Spinal cord (tissue), 10 donors: ENCODE measurements around the gene CDH13. TPM values are rescaled to one million over a fixed set of nuclear protein-coding genes. Genes with fewer than 3 reads are reported as not detected.

Experiments used
- DNase-seq, 6 donors: peaks; one replicate each; pipeline versions ENCODE4 v3.0.0 to v3.0.0-alpha.2; 2013 to 2015; ENCODE audit warnings: low spot score in 6 of 6, low read depth in 4 of 6
- H3K27ac ChIP-seq: one replicate; pipeline ENCODE4 v1.5.1; 2013; ENCODE audit warnings: low read depth, low read length, control low read depth
- H3K27me3 ChIP-seq: one replicate; pipeline ENCODE4 v1.6.1; 2013; ENCODE audit warnings: low read length; ENCODE audit not compliant: control insufficient read depth, insufficient read depth
- H3K36me3 ChIP-seq: one replicate; pipeline ENCODE4 v1.6.1; 2013; ENCODE audit warnings: low read length; ENCODE audit not compliant: control insufficient read depth, insufficient read depth
- H3K4me1 ChIP-seq: one replicate; pipeline ENCODE4 v1.6.1; 2013; ENCODE audit warnings: low read length; ENCODE audit not compliant: control insufficient read depth, insufficient read depth
- H3K4me3 ChIP-seq: one replicate; pipeline ENCODE4 v1.5.1; 2013; ENCODE audit warnings: low read depth, low read length, control low read depth
- H3K9me3 ChIP-seq: one replicate; pipeline ENCODE4 v1.6.1; 2013; ENCODE audit warnings: low read length; ENCODE audit not compliant: control insufficient read depth, insufficient read depth
- WGBS: methylation state at CpG from one replicate; pipeline ENCODE4 v1.1.5; 2013; ENCODE audit warnings: missing lambda C conversion rate; ENCODE audit not compliant: insufficient coverage; 5-methylcytosine and 5-hydroxymethylcytosine counted together
- polyA plus RNA-seq, 2 donors: library from polyadenylated mRNA; unstranded; fragments of 120-200 nt; gene quantifications; one replicate each; pipeline ENCODE4 v1.2.1, GENCODE V29; 2013; ENCODE audit not compliant: insufficient read length in 2 of 2
- total RNA-seq, 2 donors: library from RNA; depleted of rRNA in 1 of 2; stranded (reverse); fragments of 120-200 nt in 1 of 2; fragments of >200 nt in 1 of 2; gene quantifications; one replicate each; pipeline versions ENCODE4 v1.2.3 to v1.2.4, GENCODE V29; 2013 to 2014
- donor health status: healthy.

CDH13 gene
- total and polyA plus RNA-seq, 4 donors: 34.5 to 82.3 (median 76.4) TPM

DNA sequence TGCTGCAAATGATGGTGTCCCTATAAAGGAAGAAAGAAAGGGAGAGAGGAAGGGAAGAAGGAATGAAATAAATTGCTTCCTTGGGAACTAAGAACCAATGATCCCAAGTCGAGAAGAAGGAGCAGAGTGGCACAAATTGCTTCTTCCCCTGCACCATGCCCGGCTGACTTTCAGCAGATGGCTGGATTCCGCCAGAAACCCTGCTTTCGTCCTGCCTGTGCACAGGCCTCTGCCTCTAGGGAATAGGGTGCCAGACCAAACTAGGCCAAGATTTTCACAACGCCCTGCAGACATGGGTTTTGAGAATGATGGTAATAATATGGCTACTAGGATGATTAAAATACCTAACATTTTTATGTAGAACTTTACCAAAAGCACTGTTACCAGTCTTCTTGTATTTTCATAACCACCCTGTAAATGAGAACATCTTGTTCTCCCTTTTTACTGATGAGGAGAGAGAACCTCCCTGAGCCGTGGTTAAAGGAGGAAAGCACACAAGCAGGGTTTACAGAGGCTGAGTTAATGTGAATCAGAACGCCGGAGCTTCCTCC is 1058.9 kb downstream of the CDH13 start:
- Histone ChIP-seq H3K27me3 (no peaks in the 10 kb centered on the region), H3K36me3 (no peaks in the 10 kb centered on the region), H3K27ac (no peak overlapping the region), H3K4me1 (peaks cover 8% of the 10 kb centered on the region), H3K4me3 (no peak overlapping the region), H3K9me3 (no peaks in the 10 kb centered on the region)
- DNase-seq: no peak
- WGBS: 82% methylated on average over 5 of the region's 8 CpGs

GRCh38 chr16:83686726-83687125 is 1060.0 kb downstream of the CDH13 start:
- whole genome bisulfite sequencing: no CpG with 5 or more reads among the region's 3 CpGs

GRCh38 chr16:83689385-83689831 is 1062.6 kb downstream of the CDH13 start:
- peak in 2 of 6 donors; percentile 37 to 60 for DNase-seq
- Histone ChIP-seq H3K27ac (no peak overlapping the region), H3K4me1 (no peaks in the 10 kb centered on the region), H3K9me3 (no peaks in the 10 kb centered on the region), H3K4me3 (no peak overlapping the region), H3K36me3 (no peaks in the 10 kb centered on the region), H3K27me3 (no peaks in the 10 kb centered on the region)
- WGBS: 28% methylated on average over 2 of the region's 5 CpGs

More at GRCh38 chr16:83686726-83687125, 1060.0 kb downstream of the CDH13 start:
- no peaks in the 10 kb centered on the region for H3K36me3 ChIP-seq
- no peak overlapping the region for H3K4me3 ChIP-seq
- no peaks in the 10 kb centered on the region for H3K9me3 ChIP-seq
- no peaks in the 10 kb centered on the region for H3K27me3 ChIP-seq
- H3K4me1 ChIP-seq: no peaks in the 10 kb centered on the region
- H3K27ac ChIP-seq: no peak overlapping the region
- DNase-seq: no peak

DNA sequence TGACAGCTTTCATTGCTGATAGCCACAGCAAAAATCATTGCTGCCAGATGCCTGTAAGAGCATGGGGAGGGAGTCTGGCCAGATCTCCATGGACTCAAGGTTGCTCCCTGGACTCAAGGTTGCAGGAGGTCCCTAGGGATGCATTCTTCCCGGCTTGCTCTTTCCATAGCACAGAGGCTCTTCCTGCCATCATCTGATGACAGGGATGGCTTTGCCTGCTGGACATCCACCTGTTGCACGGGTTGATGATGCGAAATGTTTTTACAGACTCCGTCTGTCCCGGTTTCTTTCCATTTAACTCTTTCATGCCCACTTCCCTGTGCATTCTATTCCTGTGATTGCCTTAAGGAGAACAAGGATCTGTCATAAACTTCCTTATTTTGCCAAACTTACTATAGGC is 1065.5 kb downstream of the CDH13 start:
- no peaks in the 10 kb centered on the region for H3K36me3 ChIP-seq
- DNase-seq: no peak
- H3K27me3 ChIP-seq: no peaks in the 10 kb centered on the region
- 34% methylated on average over 5 of the region's 5 CpGs for WGBS
- H3K4me1 ChIP-seq: no peaks in the 10 kb centered on the region
- H3K9me3 ChIP-seq: no peaks in the 10 kb centered on the region
- H3K27ac ChIP-seq: no peak overlapping the region
- no peak overlapping the region for H3K4me3 ChIP-seq

GRCh38 chr16:83698964-83699363 is 1072.2 kb downstream of the CDH13 start:
- no peaks in the 10 kb centered on the region for H3K36me3 ChIP-seq
- H3K4me1 ChIP-seq: no peaks in the 10 kb centered on the region
- 92% methylated on average over 4 of the region's 4 CpGs for WGBS
- H3K27ac ChIP-seq: no peak overlapping the region
- H3K27me3 ChIP-seq: no peaks in the 10 kb centered on the region
- no peak for DNase-seq
- H3K4me3 ChIP-seq: no peak overlapping the region
- no peaks in the 10 kb centered on the region for H3K9me3 ChIP-seq

GRCh38 chr16:83699817-83700216 is 1073.0 kb downstream of the CDH13 start:
- no peaks in the 10 kb centered on the region for H3K27me3 ChIP-seq
- no peaks in the 10 kb centered on the region for H3K36me3 ChIP-seq
- DNase-seq: no peak
- no peak overlapping the region for H3K27ac ChIP-seq
- H3K9me3 ChIP-seq: no peaks in the 10 kb centered on the region
- WGBS: 59% methylated on average over 3 of the region's 4 CpGs
- H3K4me3 ChIP-seq: no peak overlapping the region
- no peaks in the 10 kb centered on the region for H3K4me1 ChIP-seq

- Histone ChIP-seq H3K36me3 (no peaks in the 10 kb centered on the region), H3K27me3 (no peaks in the 10 kb centered on the region), H3K27ac (no peak overlapping the region), H3K4me1 (no peaks in the 10 kb centered on the region), H3K4me3 (no peak overlapping the region), H3K9me3 (no peaks in the 10 kb centered on the region)
- 59% methylated on average over 5 of the region's 7 CpGs for WGBS
- peak in 1 of 6 donors; percentile 61 for DNase-seq
Measured at GRCh38 chr16:83700918-83701317, 1074.1 kb downstream of the CDH13 start.

DNA sequence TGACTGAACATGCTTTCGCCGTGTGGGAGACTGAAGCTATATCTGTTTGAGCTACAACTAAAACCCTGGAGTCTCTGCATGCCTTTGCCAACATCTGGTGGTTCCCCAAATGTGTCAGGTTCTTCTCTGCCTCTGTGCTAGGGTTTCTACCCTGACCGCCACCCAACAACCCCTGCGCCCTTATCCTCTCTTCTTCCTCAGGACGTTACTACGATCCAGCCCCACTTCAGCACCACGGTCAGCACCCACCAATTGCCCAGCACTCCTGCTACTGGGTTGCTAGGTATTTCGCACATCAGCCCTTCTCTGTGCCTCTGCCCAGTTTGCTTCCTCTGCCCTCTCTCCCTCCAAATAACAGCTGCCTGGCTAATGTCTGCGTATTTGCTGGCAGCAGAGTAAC is 1074.7 kb downstream of the CDH13 start:
- Histone ChIP-seq H3K9me3 (no peaks in the 10 kb centered on the region), H3K4me3 (no peak overlapping the region), H3K36me3 (no peaks in the 10 kb centered on the region), H3K27me3 (no peaks in the 10 kb centered on the region), H3K27ac (no peak overlapping the region), H3K4me1 (no peaks in the 10 kb centered on the region)
- WGBS: 55% methylated on average over 8 of the region's 9 CpGs
- peak in 1 of 6 donors; percentile 54 for DNase-seq

DNA sequence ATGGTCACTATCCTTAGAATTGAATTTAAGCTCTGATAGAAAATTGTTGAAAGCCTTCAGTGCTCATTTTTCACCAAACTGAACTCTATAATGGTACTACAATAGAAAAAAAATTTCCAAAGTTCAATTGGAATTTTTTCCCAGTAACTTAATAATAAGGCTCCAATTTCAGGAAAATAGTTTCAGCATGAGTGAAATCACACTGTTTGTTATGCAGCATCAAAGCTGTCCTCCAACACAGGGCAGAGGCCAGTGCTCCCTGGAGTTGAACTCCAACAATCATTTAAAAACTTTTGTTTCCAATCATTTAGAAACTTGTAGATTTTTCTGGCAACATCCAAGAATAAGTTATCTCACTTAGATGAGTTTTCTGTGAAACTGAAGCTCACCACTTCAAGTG is 1077.9 kb downstream of the CDH13 start:
- no peak overlapping the region for H3K27ac ChIP-seq
- no peak overlapping the region for H3K4me3 ChIP-seq
- H3K9me3 ChIP-seq: no peaks in the 10 kb centered on the region
- no peaks in the 10 kb centered on the region for H3K36me3 ChIP-seq
- no peaks in the 10 kb centered on the region for H3K4me1 ChIP-seq
- DNase-seq: no peak
- no peaks in the 10 kb centered on the region for H3K27me3 ChIP-seq

DNA sequence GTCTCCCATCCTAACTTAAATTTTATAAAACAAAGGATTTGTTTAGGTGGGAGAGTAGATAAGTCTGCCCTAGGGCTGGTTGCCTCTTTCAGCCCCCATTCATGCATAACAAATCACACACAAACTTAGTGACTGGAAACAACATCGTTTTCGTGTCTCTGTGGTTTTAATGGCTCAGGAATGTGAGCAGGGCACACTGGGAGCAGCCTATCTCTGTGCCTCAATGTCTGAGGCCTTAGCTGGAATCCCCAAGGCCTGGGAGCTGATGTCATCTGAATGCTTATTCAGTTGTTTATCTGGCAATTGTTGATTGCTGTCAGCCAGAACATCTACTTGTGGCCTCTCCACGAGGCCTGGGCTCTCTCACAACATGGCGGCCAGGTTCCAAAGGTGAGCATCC is 1079.1 kb downstream of the CDH13 start:
- 87% methylated on average over 2 of the region's 4 CpGs for WGBS
- DNase-seq: no peak
- no peaks in the 10 kb centered on the region for H3K4me1 ChIP-seq
- H3K36me3 ChIP-seq: no peaks in the 10 kb centered on the region
- no peaks in the 10 kb centered on the region for H3K27me3 ChIP-seq
- H3K27ac ChIP-seq: no peak overlapping the region
- H3K4me3 ChIP-seq: no peak overlapping the region
- H3K9me3 ChIP-seq: no peaks in the 10 kb centered on the region
